PC-9 (cell line): ENCODE measurements around the gene CHRNA4.

ENCODE experiments used
- CTCF ChIP-seq: fragments of 200-600 bp; sonication (generic); conservative IDR thresholded peaks from 2 replicates; pipeline ENCODE4 v1.6.1; 2017; ENCODE audit warnings: mixed run types, antibody characterized with exemption, mild to moderate bottlenecking, moderate library complexity
- EZH2 ChIP-seq: fragments of 200-600 bp; sonication (generic); IDR thresholded peaks from 2 replicates; pipeline ENCODE4 v1.8.0; 2017; ENCODE audit warnings: antibody characterized with exemption, low read depth

- TF ChIP-seq EZH2 (no peak), CTCF (no peak)
Observed at GRCh38 chr20:63293871-63294535, 67.1 kb downstream of the CHRNA4 start.
